ENCODE results near the gene PCSK1. TPM values are rescaled to one million over a fixed set of nuclear protein-coding genes. Genes with fewer than 3 reads are reported as not detected.
A peak's percentile ranks its signal among the peaks of the same experiment; 100 is the strongest.

PCSK1 gene
- total RNA-seq, 1 donor from 2014 or later: 3.2 TPM

GRCh38 chr5:96384353-96384752, 48.7 kb downstream of the PCSK1 start:
- Histone ChIP-seq H3K36me3 (no peaks in the 10 kb centered on the region), H3K27me3 (no peaks in the 10 kb centered on the region), H3K9me3 (no peaks in the 10 kb centered on the region), H3K4me3 (no peak overlapping the region), H3K4me1 (no peaks in the 10 kb centered on the region), H3K27ac (no peak overlapping the region)
- intact Hi-C loops (cut with DNase I): no loop called here
- TF ChIP-seq, protein P1, sequence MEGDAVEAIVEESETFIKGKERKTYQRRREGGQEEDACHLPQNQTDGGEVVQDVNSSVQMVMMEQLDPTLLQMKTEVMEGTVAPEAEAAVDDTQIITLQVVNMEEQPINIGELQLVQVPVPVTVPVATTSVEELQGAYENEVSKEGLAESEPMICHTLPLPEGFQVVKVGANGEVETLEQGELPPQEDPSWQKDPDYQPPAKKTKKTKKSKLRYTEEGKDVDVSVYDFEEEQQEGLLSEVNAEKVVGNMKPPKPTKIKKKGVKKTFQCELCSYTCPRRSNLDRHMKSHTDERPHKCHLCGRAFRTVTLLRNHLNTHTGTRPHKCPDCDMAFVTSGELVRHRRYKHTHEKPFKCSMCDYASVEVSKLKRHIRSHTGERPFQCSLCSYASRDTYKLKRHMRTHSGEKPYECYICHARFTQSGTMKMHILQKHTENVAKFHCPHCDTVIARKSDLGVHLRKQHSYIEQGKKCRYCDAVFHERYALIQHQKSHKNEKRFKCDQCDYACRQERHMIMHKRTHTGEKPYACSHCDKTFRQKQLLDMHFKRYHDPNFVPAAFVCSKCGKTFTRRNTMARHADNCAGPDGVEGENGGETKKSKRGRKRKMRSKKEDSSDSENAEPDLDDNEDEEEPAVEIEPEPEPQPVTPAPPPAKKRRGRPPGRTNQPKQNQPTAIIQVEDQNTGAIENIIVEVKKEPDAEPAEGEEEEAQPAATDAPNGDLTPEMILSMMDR (IDR thresholded peaks at IDR 0.05): no peak
- DNase-seq (ENCODE audit: low spot score in 2 of 2): peak in 1 of 2 donors; percentile 76

DNA sequence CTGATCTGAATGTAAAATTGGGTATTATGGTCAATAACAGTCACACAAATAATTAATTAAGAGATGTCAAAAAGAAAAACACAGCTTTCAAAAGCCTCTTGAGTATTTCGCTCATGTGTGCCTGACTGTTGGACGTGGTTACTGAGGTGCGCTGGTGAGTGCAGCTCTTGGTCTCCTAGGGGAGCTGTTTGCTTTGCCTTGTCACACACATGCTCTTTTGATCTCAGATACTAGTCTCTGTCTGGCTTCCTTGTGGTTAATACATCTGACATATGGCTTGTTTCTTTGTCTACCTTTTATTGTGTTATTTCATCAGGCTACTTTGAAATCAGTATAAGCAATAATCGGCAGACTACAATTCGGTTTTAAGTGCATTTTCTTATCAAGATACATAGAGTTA, 51.5 kb downstream of the PCSK1 start:
- TF ChIP-seq, protein P1 (IDR thresholded peaks at IDR 0.05): no peak
- H3K4me1 ChIP-seq: no peaks in the 10 kb centered on the region
- intact Hi-C loops (cut with DNase I): no loop called here
- H3K9me3 ChIP-seq: no peaks in the 10 kb centered on the region
- no peak overlapping the region for H3K4me3 ChIP-seq
- H3K27ac ChIP-seq: no peak overlapping the region
- no peaks in the 10 kb centered on the region for H3K36me3 ChIP-seq
- DNase-seq (ENCODE audit: low spot score in 2 of 2): no peak
- no peaks in the 10 kb centered on the region for H3K27me3 ChIP-seq

DNA sequence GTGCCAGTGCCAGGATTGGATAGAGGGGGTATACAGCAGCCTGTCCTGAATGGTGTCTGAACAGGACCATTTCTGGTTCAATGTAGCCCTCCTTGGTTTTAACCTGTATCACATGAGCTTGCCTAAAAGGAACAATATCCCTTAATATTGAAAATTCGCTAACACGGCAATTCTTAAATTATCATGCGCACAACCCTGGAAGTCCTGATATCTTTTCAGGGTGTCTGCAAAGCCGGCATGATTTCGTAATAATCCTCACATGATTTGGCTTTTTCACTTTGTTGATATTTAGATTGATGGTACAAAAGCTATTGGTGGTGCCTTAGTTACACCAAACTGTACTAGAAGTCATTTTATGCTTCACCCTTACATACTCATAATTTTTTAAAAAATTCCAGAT, 53.2 kb downstream of the PCSK1 start:
- H3K27me3 ChIP-seq: no peaks in the 10 kb centered on the region
- H3K9me3 ChIP-seq: no peaks in the 10 kb centered on the region
- H3K4me3 ChIP-seq: no peak overlapping the region
- DNase-seq (ENCODE audit: low spot score in 2 of 2): no peak
- no peaks in the 10 kb centered on the region for H3K36me3 ChIP-seq
- intact Hi-C loops (cut with DNase I): no loop called here
- no peaks in the 10 kb centered on the region for H3K4me1 ChIP-seq
- H3K27ac ChIP-seq: no peak overlapping the region
- TF ChIP-seq, protein P1 (IDR thresholded peaks at IDR 0.05): no peak

DNA sequence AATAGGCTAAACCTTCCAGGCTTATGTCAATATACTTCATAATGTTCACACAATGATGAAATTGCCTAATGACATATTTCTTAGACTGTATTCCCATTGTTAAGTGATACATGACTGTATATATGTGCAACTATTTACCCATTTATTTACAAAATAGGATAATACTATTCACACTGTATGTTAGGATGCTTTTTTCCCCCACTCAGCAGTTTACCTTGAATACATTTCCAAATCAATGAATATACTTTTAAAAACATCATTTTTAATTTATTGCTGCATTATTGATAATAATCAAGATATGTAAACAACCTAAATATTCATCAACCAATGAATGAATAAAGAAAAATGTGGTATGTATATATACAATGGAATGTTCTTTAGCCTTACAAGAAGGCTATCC, 55.5 kb downstream of the PCSK1 start:
- intact Hi-C loops (cut with DNase I): no loop called here
- TF ChIP-seq, protein P1 (IDR thresholded peaks at IDR 0.05): no peak

DNA sequence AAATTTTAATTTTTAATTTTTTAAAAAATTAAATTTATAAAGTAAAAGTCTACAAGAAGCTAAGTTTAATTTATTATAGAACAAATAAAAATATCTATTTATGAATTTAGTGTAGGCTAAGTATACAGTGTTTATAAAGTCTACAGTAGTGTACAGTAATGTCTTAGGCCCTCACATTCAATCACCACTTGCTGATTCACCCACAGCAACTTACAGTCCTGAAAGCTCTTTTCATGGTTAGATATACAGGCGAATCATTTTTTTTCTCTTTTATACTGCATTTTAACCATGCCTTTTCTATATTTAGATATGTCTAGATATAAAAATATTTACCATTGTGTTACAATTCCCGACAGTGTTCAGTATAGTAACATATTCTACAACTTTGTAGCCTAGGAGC, 55.9 kb downstream of the PCSK1 start:
- DNase-seq (ENCODE audit: low spot score in 2 of 2): no peak
- Histone ChIP-seq H3K4me1 (no peaks in the 10 kb centered on the region), H3K27me3 (no peaks in the 10 kb centered on the region), H3K36me3 (no peaks in the 10 kb centered on the region), H3K9me3 (no peaks in the 10 kb centered on the region), H3K4me3 (no peak overlapping the region), H3K27ac (no peak overlapping the region)
- intact Hi-C loops (cut with DNase I): no loop called here
- TF ChIP-seq, protein P1 (IDR thresholded peaks at IDR 0.05): no peak

More for the DNA sequence above, 55.5 kb downstream of the PCSK1 start:
- DNase-seq (ENCODE audit: low spot score in 2 of 2): no peak
- H3K36me3 ChIP-seq: no peaks in the 10 kb centered on the region
- no peaks in the 10 kb centered on the region for H3K4me1 ChIP-seq
- no peaks in the 10 kb centered on the region for H3K27me3 ChIP-seq
- H3K4me3 ChIP-seq: no peak overlapping the region
- no peak overlapping the region for H3K27ac ChIP-seq
- H3K9me3 ChIP-seq: no peaks in the 10 kb centered on the region

- Histone ChIP-seq H3K4me1 (no peaks in the 10 kb centered on the region), H3K4me3 (no peak overlapping the region), H3K27ac (no peak overlapping the region), H3K9me3 (no peaks in the 10 kb centered on the region), H3K27me3 (no peaks in the 10 kb centered on the region), H3K36me3 (no peaks in the 10 kb centered on the region)
- no peak for DNase-seq (ENCODE audit: low spot score in 2 of 2)
- intact Hi-C loops (cut with DNase I): no loop called here
- TF ChIP-seq, protein P1 (IDR thresholded peaks at IDR 0.05): no peak
Measured at GRCh38 chr5:96374653-96375052, 58.4 kb downstream of the PCSK1 start.
